ENCODE measurements around the gene IGFBPL1.

DNA sequence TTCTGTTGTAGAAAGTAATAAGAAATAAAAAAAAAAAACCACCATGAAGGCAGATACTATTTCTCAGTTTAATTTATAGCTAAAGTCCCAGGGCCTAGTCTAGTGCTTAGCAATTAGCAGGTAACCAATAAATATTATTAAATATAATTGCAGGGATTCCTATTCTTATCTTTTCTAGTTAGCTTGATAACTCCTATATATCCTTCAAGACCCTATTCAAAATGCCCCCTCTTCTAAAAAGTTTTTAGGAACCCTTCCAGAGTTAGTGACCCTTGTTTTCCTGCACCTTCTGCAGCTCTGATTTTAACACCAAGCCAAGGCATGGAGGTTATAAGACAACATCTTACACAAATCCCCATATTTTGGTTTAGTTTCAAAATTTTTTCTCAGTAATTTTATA is 56.4 kb downstream of the IGFBPL1 start:
- TF ChIP-seq, protein P1, sequence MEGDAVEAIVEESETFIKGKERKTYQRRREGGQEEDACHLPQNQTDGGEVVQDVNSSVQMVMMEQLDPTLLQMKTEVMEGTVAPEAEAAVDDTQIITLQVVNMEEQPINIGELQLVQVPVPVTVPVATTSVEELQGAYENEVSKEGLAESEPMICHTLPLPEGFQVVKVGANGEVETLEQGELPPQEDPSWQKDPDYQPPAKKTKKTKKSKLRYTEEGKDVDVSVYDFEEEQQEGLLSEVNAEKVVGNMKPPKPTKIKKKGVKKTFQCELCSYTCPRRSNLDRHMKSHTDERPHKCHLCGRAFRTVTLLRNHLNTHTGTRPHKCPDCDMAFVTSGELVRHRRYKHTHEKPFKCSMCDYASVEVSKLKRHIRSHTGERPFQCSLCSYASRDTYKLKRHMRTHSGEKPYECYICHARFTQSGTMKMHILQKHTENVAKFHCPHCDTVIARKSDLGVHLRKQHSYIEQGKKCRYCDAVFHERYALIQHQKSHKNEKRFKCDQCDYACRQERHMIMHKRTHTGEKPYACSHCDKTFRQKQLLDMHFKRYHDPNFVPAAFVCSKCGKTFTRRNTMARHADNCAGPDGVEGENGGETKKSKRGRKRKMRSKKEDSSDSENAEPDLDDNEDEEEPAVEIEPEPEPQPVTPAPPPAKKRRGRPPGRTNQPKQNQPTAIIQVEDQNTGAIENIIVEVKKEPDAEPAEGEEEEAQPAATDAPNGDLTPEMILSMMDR (optimal IDR thresholded peaks at IDR 0.05 in 1 of 3, IDR thresholded peaks at IDR 0.05 in 1 of 3, conservative IDR thresholded peaks at IDR 0.05 in 1 of 3; ENCODE audit: extremely low read depth in 1 of 3, insufficient read depth in 2 of 3, low read length in 3 of 3): no peak
- no peak for TF ChIP-seq EZH2 (IDR thresholded peaks at IDR 0.05; ENCODE audit: low read length)

All from keratinocyte (primary cell).